Activated CD8-positive, alpha-beta T cell treated with anti-CD3 and anti-CD28 coated beads for 36 hours (primary cell): ENCODE results near the gene CD8B. TPM values are rescaled to one million over a fixed set of nuclear protein-coding genes. Genes with fewer than 3 reads are reported as not detected.

Source experiments
- ATAC-seq: fragments of 200-7000 bp; cut with Tn5 transposase; one replicate; pipeline ENCODE4 v1.10.0; 2021; ENCODE audit warnings: mild to moderate bottlenecking, moderate library complexity
- CTCF ChIA-PET: fragments of 350-600 bp; sonication (Branson Sonifier 250); formaldehyde crosslinking; loops from one replicate; lab custom pipeline; 2021; ENCODE audit warnings: antibody characterized with exemption; lab: Charles Lee
- POLR2A ChIA-PET: fragments of 350-600 bp; sonication (Branson Sonifier 250); formaldehyde crosslinking; loops from one replicate; lab custom pipeline; 2021; ENCODE audit warnings: antibody characterized with exemption; lab: Charles Lee
- DNase-seq: peaks from one replicate; pipeline ENCODE4 v3.0.0-alpha.2; 2020
- H3K27ac Mint-ChIP-seq: one replicate; pipeline ENCODE4 v1.8.0; 2021; ENCODE audit warnings: mild to moderate bottlenecking, mixed read lengths
- H3K27me3 Mint-ChIP-seq: one replicate; pipeline ENCODE4 v1.8.0; 2021; ENCODE audit warnings: mixed read lengths
- H3K36me3 Mint-ChIP-seq: one replicate; pipeline ENCODE4 v1.8.0; 2021; ENCODE audit warnings: low read depth, mixed read lengths
- H3K4me1 Mint-ChIP-seq: one replicate; pipeline ENCODE4 v1.8.0; 2021; ENCODE audit warnings: low read depth, mixed read lengths
- H3K4me3 Mint-ChIP-seq: one replicate; pipeline ENCODE4 v1.8.0; 2021; ENCODE audit warnings: mild to moderate bottlenecking, moderate library complexity, mixed read lengths
- H3K9me3 Mint-ChIP-seq: one replicate; pipeline ENCODE4 v1.8.0; 2021; ENCODE audit warnings: mixed read lengths
- CTCF ChIP-seq: fragments of 200-600 bp; IDR thresholded peaks from one replicate; pipeline ENCODE4 v1.8.0; 2022; ENCODE audit warnings: antibody characterized with exemption, mild to moderate bottlenecking
- intact Hi-C: fragments of 100-400 bp; cut with micrococcal nuclease; formaldehyde crosslinking; loops from one replicate; pipeline ENCODE4 v1.10.0; 2022
- total RNA-seq, 2 experiments: library from RNA; stranded (reverse); gene quantifications; one replicate each; pipeline ENCODE4 v1.2.3, GENCODE V29; 2021

CD8B gene
- total RNA-seq, 2 experiments from 2014 or later, result 319 to 321 TPM

- ChIA-PET POLR2A (interaction anchor here (1.0 to 8.5 kb wide), 8 partner anchors 10 to 45 kb away, joined by 3 to 156 read pairs (median 8); no protein-coding TSS in a partner anchor), CTCF (interaction anchor here (1.0 kb wide), 1 partner anchor 18 kb away, joined by 5 read pairs; no protein-coding TSS in a partner anchor)
- ATAC-seq, result no peak
- Mint-ChIP-seq H3K4me1 (peaks cover 48% of the 10 kb centered on the region), H3K27me3 (no peaks in the 10 kb centered on the region), H3K27ac (peak overlapping the region; percentile 100), H3K9me3 (no peaks in the 10 kb centered on the region), H3K4me3 (peak overlapping the region; percentile 96), H3K36me3 (peaks cover 69% of the 10 kb centered on the region)
- no peak for DNase-seq
- TF ChIP-seq CTCF, result no peak
- intact Hi-C loops, result loop anchor here (2.0 kb wide), 1 partner anchor 35 kb away; no protein-coding TSS in a partner anchor
These were observed 72.0 kb downstream of the CD8B start for GRCh38 chr2:86789687-86790133.

- ChIA-PET POLR2A (interaction anchor here (2.0 to 8.5 kb wide), 5 partner anchors 18 to 46 kb away, joined by 5 to 156 read pairs (median 13); no protein-coding TSS in a partner anchor), CTCF (interaction anchor here (1.0 kb wide), 1 partner anchor 19 kb away, joined by 5 read pairs; no protein-coding TSS in a partner anchor)
- no peaks in the 10 kb centered on the region for H3K9me3 Mint-ChIP-seq
- no peaks in the 10 kb centered on the region for H3K27me3 Mint-ChIP-seq
- TF ChIP-seq CTCF, result no peak
- peak overlapping the region; percentile 100 for H3K27ac Mint-ChIP-seq
- peak; percentile 81 for DNase-seq
- intact Hi-C loops, result no loop called here
- peaks cover 48% of the 10 kb centered on the region for H3K4me1 Mint-ChIP-seq
- peak overlapping the region; percentile 96 for H3K4me3 Mint-ChIP-seq
- no peak for ATAC-seq
- peaks cover 71% of the 10 kb centered on the region for H3K36me3 Mint-ChIP-seq
These were observed 72.6 kb downstream of the CD8B start for GRCh38 chr2:86788881-86789686.

- POLR2A ChIA-PET, result interaction anchor here (0.7 to 3.7 kb wide), 10 partner anchors 9 to 73 kb away, joined by 3 to 124 read pairs (median 4); partner anchors contain the start of gene CD8B
- Mint-ChIP-seq H3K36me3 (peaks cover 71% of the 10 kb centered on the region), H3K9me3 (no peaks in the 10 kb centered on the region), H3K27me3 (no peaks in the 10 kb centered on the region), H3K27ac (peak overlapping the region; percentile 96), H3K4me1 (peaks cover 48% of the 10 kb centered on the region), H3K4me3 (peak overlapping the region; percentile 96)
- intact Hi-C loops, result no loop called here
- DNase-seq (peak; percentile 36), ATAC-seq (no peak)
- TF ChIP-seq CTCF, result no peak
- CTCF ChIA-PET, result interaction anchor here (0.8 to 1.4 kb wide), 4 partner anchors 17 to 23 kb away, joined by 3 to 4 read pairs (median 4); no protein-coding TSS in a partner anchor
These were observed 73.5 kb downstream of the CD8B start for GRCh38 chr2:86788165-86788564.

- peaks cover 69% of the 10 kb centered on the region for H3K36me3 Mint-ChIP-seq
- intact Hi-C loops, result no loop called here
- ATAC-seq (peak; percentile 3), DNase-seq (peak; percentile 77)
- no peak for TF ChIP-seq CTCF
- H3K4me3 Mint-ChIP-seq, result peak overlapping the region; percentile 96
- ChIA-PET CTCF (interaction anchor here (0.8 to 1.4 kb wide), 4 partner anchors 18 to 23 kb away, joined by 3 to 4 read pairs (median 4); no protein-coding TSS in a partner anchor), POLR2A (interaction anchor here (0.7 to 3.7 kb wide), 11 partner anchors 10 to 74 kb away, joined by 3 to 124 read pairs (median 4); partner anchors contain the start of gene CD8B)
- H3K27ac Mint-ChIP-seq, result peak overlapping the region; percentile 96
- H3K4me1 Mint-ChIP-seq, result peaks cover 47% of the 10 kb centered on the region
- H3K27me3 Mint-ChIP-seq, result no peaks in the 10 kb centered on the region
- no peaks in the 10 kb centered on the region for H3K9me3 Mint-ChIP-seq
These were observed 74.0 kb downstream of the CD8B start for GRCh38 chr2:86787736-86788135.
